IMR-90 (cell line): ENCODE results near the gene ROBO2. TPM values are rescaled to one million over a fixed set of nuclear protein-coding genes. Genes with fewer than 3 reads are reported as not detected.

Source experiments
- ATAC-seq: fragments of 200-7000 bp; cut with Tn5 transposase; 2 replicates; pipeline ENCODE4 v1.9.1; 2020; ENCODE audit warnings: low read depth, mild to moderate bottlenecking, moderate library complexity
- BruUV-seq: library from RNA; stranded (reverse); fragments of 400-500 nt; replicated peaks from 2 replicates; lab custom pipeline; 2021; lab: Mats Ljungman, UMichigan
- CTCF ChIA-PET: fragments of 300-600 bp; formaldehyde crosslinking; extraction: SDS; loops from one replicate; lab custom pipeline; 2021; ENCODE audit warnings: antibody characterized with exemption; lab: Yijun Ruan, JAX
- POLR2A ChIA-PET: fragments of 300-600 bp; sonication (Branson Sonifier 250); formaldehyde crosslinking; loops from one replicate; lab custom pipeline; 2022; ENCODE audit warnings: antibody characterized with exemption; ENCODE audit not compliant: unreplicated experiment; lab: Charles Lee
- DNase-seq: peaks from one replicate; pipeline ENCODE4 v3.0.0; 2013
- H2AFZ ChIP-seq: replicated peaks from 2 replicates; pipeline ENCODE3; 2013; ENCODE audit warnings: low read length, mild to moderate bottlenecking; ENCODE audit not compliant: poor library complexity
- H2AK5ac ChIP-seq: 2 replicates; pipeline ENCODE4 v1.6.1; 2013; ENCODE audit warnings: low read depth, low read length, inconsistent platforms
- H2AK9ac ChIP-seq: replicated peaks from 2 replicates; pipeline ENCODE3; 2013; ENCODE audit warnings: mild to moderate bottlenecking, low read depth, low read length, moderate library complexity; ENCODE audit not compliant: poor library complexity
- H2BK120ac ChIP-seq: 2 replicates; pipeline ENCODE4 v1.6.1; 2013; ENCODE audit warnings: low read depth, low read length, inconsistent platforms
- H2BK15ac ChIP-seq: 3 replicates; pipeline ENCODE4 v1.6.1; 2013; ENCODE audit warnings: low read depth, low read length, inconsistent platforms
- H2BK20ac ChIP-seq: 2 replicates; pipeline ENCODE4 v1.6.1; 2013; ENCODE audit warnings: low read depth, mild to moderate bottlenecking, inconsistent platforms, low read length, moderate library complexity
- H2BK5ac ChIP-seq: 2 replicates; pipeline ENCODE4 v1.6.1; 2013; ENCODE audit warnings: mild to moderate bottlenecking, low read depth, low read length, inconsistent platforms; ENCODE audit not compliant: poor library complexity, severe bottlenecking
- H3K14ac ChIP-seq: replicated peaks from 2 replicates; pipeline ENCODE4 v1.6.1; 2013; ENCODE audit warnings: low read depth, low read length, inconsistent platforms
- H3K18ac ChIP-seq: 2 replicates; pipeline ENCODE4 v1.6.1; 2013; ENCODE audit warnings: low read depth, low read length, control low read depth
- H3K23ac ChIP-seq: 2 replicates; pipeline ENCODE4 v1.6.1; 2013; ENCODE audit warnings: low read depth, low read length, inconsistent platforms
- H3K27ac ChIP-seq: 2 replicates; pipeline ENCODE4 v1.5.1; 2013; ENCODE audit warnings: mild to moderate bottlenecking, control low read depth, low read length; ENCODE audit not compliant: insufficient read depth
- H3K27me3 ChIP-seq: 2 replicates; pipeline ENCODE4 v1.6.1; 2013; ENCODE audit warnings: low read length; ENCODE audit not compliant: control insufficient read depth, insufficient read depth
- H3K36me3 ChIP-seq: 2 replicates; pipeline ENCODE4 v1.6.1; 2013; ENCODE audit warnings: low read length, mixed read lengths; ENCODE audit not compliant: control insufficient read depth, insufficient read depth
- H3K4ac ChIP-seq: 2 replicates; pipeline ENCODE4 v1.6.1; 2013; ENCODE audit warnings: low read depth, low read length, inconsistent platforms
- H3K4me1 ChIP-seq: 2 replicates; pipeline ENCODE4 v1.6.1; 2013; ENCODE audit warnings: low read length, mixed read lengths; ENCODE audit not compliant: control insufficient read depth, insufficient read depth
- H3K4me2 ChIP-seq: 2 replicates; pipeline ENCODE4 v1.6.1; 2013; ENCODE audit warnings: low read depth, mild to moderate bottlenecking, control low read depth, low read length, moderate library complexity
- H3K4me3 ChIP-seq: 2 replicates; pipeline ENCODE4 v1.5.1; 2013; ENCODE audit warnings: low read depth, mild to moderate bottlenecking, control low read depth, low read length, moderate library complexity; ENCODE audit not compliant: insufficient read depth
- H3K56ac ChIP-seq: 2 replicates; pipeline ENCODE4 v1.6.1; 2013; ENCODE audit warnings: low read length, inconsistent platforms; ENCODE audit not compliant: insufficient read depth; ENCODE audit errors: extremely low read depth
- H3K79me1 ChIP-seq, 2 experiments: 2 replicates each; pipeline ENCODE4 v1.6.1; 2013; ENCODE audit warnings: low read length in 2 of 2, inconsistent platforms in 1 of 2, low read depth in 1 of 2
- H3K9ac ChIP-seq: 2 replicates; pipeline ENCODE4 v1.6.1; 2013; ENCODE audit warnings: low read depth, low read length, control low read depth
- H3K9me1 ChIP-seq: 2 replicates; pipeline ENCODE4 v1.6.1; 2013; ENCODE audit warnings: low read length, inconsistent platforms; ENCODE audit not compliant: insufficient read depth
- H3K9me3 ChIP-seq: 2 replicates; pipeline ENCODE4 v1.6.1; 2013; ENCODE audit warnings: low read length; ENCODE audit not compliant: control insufficient read depth, insufficient read depth
- H4K20me1 ChIP-seq: 2 replicates; pipeline ENCODE4 v1.6.1; 2013; ENCODE audit warnings: low read length, inconsistent platforms; ENCODE audit not compliant: insufficient read depth
- H4K5ac ChIP-seq: 2 replicates; pipeline ENCODE4 v1.6.1; 2013; ENCODE audit warnings: mild to moderate bottlenecking, low read depth, low read length, control low read depth
- H4K8ac ChIP-seq, 2 experiments: 2 replicates each; pipeline ENCODE4 v1.6.1; 2013; ENCODE audit warnings: low read depth in 2 of 2, low read length in 2 of 2, control low read depth in 1 of 2, inconsistent platforms in 1 of 2
- H4K91ac ChIP-seq: 2 replicates; pipeline ENCODE4 v1.6.1; 2013; ENCODE audit warnings: low read depth, low read length, inconsistent platforms; ENCODE audit not compliant: insufficient read depth
- FOS ChIP-seq: fragments of 150-350 bp; IDR thresholded peaks from 2 replicates; pipeline ENCODE4 v1.6.1; 2016; ENCODE audit warnings: low read depth, low read length
- NFE2L2 ChIP-seq: fragments of 150-350 bp; IDR thresholded peaks from 2 replicates; pipeline ENCODE4 v1.6.1; 2016; ENCODE audit warnings: low read depth, mild to moderate bottlenecking, low read length
- POLR2A ChIP-seq: IDR thresholded peaks from 2 replicates; pipeline ENCODE4 v1.6.1; 2012; ENCODE audit warnings: mild to moderate bottlenecking, low read depth, low read length
- RAD21 ChIP-seq: IDR thresholded peaks from 2 replicates; pipeline ENCODE4 v1.6.1; 2012; ENCODE audit warnings: low read length, improper control_type of control experiment
- RCOR1 ChIP-seq: IDR thresholded peaks from 2 replicates; pipeline ENCODE4 v1.6.1; 2012; ENCODE audit warnings: mild to moderate bottlenecking, low read length, improper control_type of control experiment; ENCODE audit not compliant: insufficient replicate concordance
- WGBS, 2 experiments: methylation state at CpG; one replicate each; pipeline versions ENCODE4 v1.1.5 to v1.1.7; 2013; ENCODE audit warnings: missing lambda C conversion rate in 2 of 2; ENCODE audit not compliant: insufficient read length in 1 of 2; ENCODE audit errors: extremely low coverage in 2 of 2; 5-methylcytosine and 5-hydroxymethylcytosine counted together
- dilution Hi-C: fragments of 300-500 bp; cut with HindIII; formaldehyde crosslinking; loops from one replicate; pipeline ENCODE4 v1.14.3; 2018; ENCODE audit warnings: low sequenced_read_pairs; ENCODE audit not compliant: unreplicated experiment
- in situ Hi-C: fragments of 300-500 bp; cut with MboI; formaldehyde crosslinking; loops from 3 replicates; pipeline ENCODE4 v1.14.3; 2019; ENCODE audit warnings: low sequenced_read_pairs, inconsistent platforms, mixed read lengths
- intact Hi-C: fragments of 100-400 bp; cut with micrococcal nuclease; formaldehyde crosslinking; loops from 2 replicates; pipeline ENCODE4 v1.10.0; 2022
- polyA plus RNA-seq, 3 experiments: library from polyadenylated mRNA; depleted of rRNA; stranded (reverse); fragments of >200 nt; gene quantifications; 2 replicates each; pipeline ENCODE4 v1.2.3, GENCODE V29; 2012; ENCODE audit warnings: low replicate concordance in 1 of 3
- total RNA-seq: library from RNA; depleted of rRNA; stranded (reverse); fragments of >200 nt; gene quantifications from 2 replicates; pipeline ENCODE4 v1.2.3, GENCODE V29; 2012

Gene ROBO2
- total and polyA plus RNA-seq, 2 of the 4 experiments (the other 2 are of a cell fraction) = 9.3 to 14.5 TPM

GRCh38 chr3:77553240-77553639, 513.3 kb downstream of the ROBO2 start:
- POLR2A ChIA-PET = no interaction called here
- in situ Hi-C loops (no loop called here), intact Hi-C loops (no loop called here), dilution Hi-C loops (no loop called here)
- H2BK20ac ChIP-seq = no peak overlapping the region
- H3K4ac ChIP-seq = no peak overlapping the region
- H3K4me1 ChIP-seq = no peaks in the 10 kb centered on the region
- no TSS peak for BruUV-seq
- H3K79me1 ChIP-seq = no peaks in the 10 kb centered on the region
- H2BK120ac ChIP-seq = no peak overlapping the region
- H3K14ac ChIP-seq = no peak overlapping the region
- H4K20me1 ChIP-seq = no peaks in the 10 kb centered on the region
- no peak overlapping the region for H3K56ac ChIP-seq
- H3K9me1 ChIP-seq = no peaks in the 10 kb centered on the region
- H2AK5ac ChIP-seq = no peak overlapping the region
- no peak overlapping the region for H4K8ac ChIP-seq
- WGBS, 2 experiments = no CpG with 5 or more reads among the region's 1 CpG
- no peak overlapping the region for H2AK9ac ChIP-seq
- no peak overlapping the region for H3K4me2 ChIP-seq
- ATAC-seq = no peak
- H3K18ac ChIP-seq = no peak overlapping the region
- H2BK15ac ChIP-seq = no peak overlapping the region
- H3K4me3 ChIP-seq = no peak overlapping the region
- no peak overlapping the region for H3K9ac ChIP-seq
- H3K27ac ChIP-seq = no peak overlapping the region
- H2AFZ ChIP-seq = no peak overlapping the region
- no peaks in the 10 kb centered on the region for H3K36me3 ChIP-seq
- no peak for DNase-seq
- no peaks in the 10 kb centered on the region for H3K9me3 ChIP-seq
- CTCF ChIA-PET = no interaction called here
- TF ChIP-seq NFE2L2 = no peak
- TF ChIP-seq POLR2A = no peak
- TF ChIP-seq RAD21 = no peak
- TF ChIP-seq FOS = no peak
- no peak for TF ChIP-seq RCOR1
- H2BK5ac ChIP-seq = no peak overlapping the region
- H4K5ac ChIP-seq = no peak overlapping the region
- no peak overlapping the region for H3K23ac ChIP-seq
- H3K27me3 ChIP-seq = no peaks in the 10 kb centered on the region
- H4K91ac ChIP-seq = no peak overlapping the region
